Fibroblast of the aortic adventitia (primary cell): ENCODE measurements around the gene CDH23. TPM values are rescaled to one million over a fixed set of nuclear protein-coding genes. Genes with fewer than 3 reads are reported as not detected.

ENCODE experiments used
- DNase-seq: peaks from one replicate; pipeline ENCODE4 v3.0.0-alpha.2; 2010; ENCODE audit warnings: low read depth
- H3K4me3 ChIP-seq: 2 replicates; pipeline ENCODE4 v1.5.1; 2011; ENCODE audit warnings: low read depth, mild to moderate bottlenecking, control low read depth, low read length, moderate library complexity
- CTCF ChIP-seq: IDR thresholded peaks from 2 replicates; pipeline ENCODE4 v1.5.1; 2011; ENCODE audit warnings: mild to moderate bottlenecking, low read length, control low read depth, inconsistent platforms; ENCODE audit not compliant: insufficient read depth
- total RNA-seq: library from RNA; depleted of rRNA; stranded (reverse); fragments of >200 nt; gene quantifications from 2 replicates; pipeline ENCODE4 v1.2.3, GENCODE V29; 2012; ENCODE audit warnings: low replicate concordance

Gene CDH23
- total RNA-seq, 1 donor, result 0.27 TPM

DNA sequence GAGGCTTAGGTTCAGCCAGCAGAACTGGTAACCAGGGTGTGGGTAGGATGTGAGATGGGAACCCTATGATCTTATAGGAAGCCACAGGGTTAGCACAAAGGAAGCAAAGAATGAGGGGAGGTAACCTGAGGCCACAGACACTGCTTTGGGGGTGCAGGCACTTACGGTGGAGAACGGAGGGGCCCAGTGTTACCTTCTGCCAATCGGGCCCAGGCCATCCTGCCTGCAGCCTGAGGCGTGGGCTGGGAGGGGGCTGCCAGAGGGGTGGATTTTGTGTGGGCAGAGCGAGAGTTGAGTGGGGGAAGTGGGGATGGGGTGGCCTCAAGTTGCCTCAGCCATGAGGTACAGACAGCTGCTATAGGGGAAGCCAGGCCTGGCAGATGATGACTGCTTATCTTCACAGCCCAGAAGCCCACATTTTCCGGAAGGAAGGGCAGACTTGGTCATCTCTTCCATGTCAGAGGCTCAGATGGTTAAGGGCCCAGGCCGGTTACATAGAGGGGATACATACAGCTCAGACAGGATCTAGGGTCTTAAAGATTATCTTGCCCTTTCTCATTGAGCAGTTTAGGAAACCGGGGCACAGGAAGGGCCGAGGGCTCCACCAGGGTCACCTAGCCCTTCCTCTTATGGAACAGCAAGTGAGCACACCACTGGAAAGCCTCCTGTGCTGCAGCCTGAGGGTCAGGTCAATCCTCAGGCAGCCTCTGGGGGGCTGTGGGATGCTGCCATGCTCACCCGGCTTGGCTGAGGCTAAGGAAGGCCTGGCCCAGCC lies 401.0 kb downstream of the CDH23 start:
- no peak for DNase-seq
- H3K4me3 ChIP-seq, result no peak overlapping the region
- no peak for TF ChIP-seq CTCF

DNA sequence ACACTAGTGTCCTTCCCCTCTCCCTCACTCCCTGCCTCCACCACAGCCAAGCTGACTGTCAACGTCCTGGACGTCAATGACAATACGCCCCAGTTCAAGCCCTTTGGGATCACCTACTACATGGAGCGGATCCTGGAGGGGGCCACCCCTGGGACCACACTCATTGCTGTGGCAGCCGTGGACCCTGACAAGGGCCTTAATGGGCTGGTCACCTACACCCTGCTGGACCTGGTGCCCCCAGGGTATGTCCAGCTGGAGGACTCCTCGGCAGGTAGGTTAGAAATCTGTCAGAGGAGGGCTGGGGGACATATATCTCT lies 401.5 kb downstream of the CDH23 start:
- no peak for DNase-seq
- H3K4me3 ChIP-seq, result no peak overlapping the region
- no peak for TF ChIP-seq CTCF

GRCh38 chr10:71799112-71799511 lies 402.4 kb downstream of the CDH23 start:
- no peak for DNase-seq
- TF ChIP-seq CTCF, result no peak
- H3K4me3 ChIP-seq, result no peak overlapping the region

GRCh38 chr10:71799608-71800453 lies 403.1 kb downstream of the CDH23 start:
- TF ChIP-seq CTCF, result no peak
- DNase-seq, result no peak
- no peak overlapping the region for H3K4me3 ChIP-seq

- TF ChIP-seq CTCF, result no peak
- no peak overlapping the region for H3K4me3 ChIP-seq
- DNase-seq, result no peak
Observed at GRCh38 chr10:71801361-71801760, 404.6 kb downstream of the CDH23 start.

DNA sequence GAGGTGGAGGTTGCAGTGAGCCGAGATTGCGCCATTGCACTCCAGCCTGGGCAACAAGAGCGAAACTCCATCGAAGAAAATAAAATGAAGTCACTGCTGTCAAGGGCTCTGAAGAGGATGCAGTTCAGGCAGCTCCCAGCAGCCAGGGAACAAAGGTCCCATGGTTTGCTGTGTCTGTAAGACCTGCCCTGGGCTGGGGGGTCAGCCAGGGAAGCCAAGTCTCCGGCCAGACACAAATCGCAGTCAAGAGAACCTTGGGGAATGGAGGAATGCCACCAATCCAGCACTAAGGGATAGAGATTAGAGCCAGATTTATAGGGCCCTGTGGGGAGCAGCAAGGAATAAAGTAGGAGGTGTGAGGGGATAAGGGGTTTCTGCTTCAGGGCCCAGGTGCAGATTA lies 405.5 kb downstream of the CDH23 start:
- no peak for TF ChIP-seq CTCF
- H3K4me3 ChIP-seq, result no peak overlapping the region
- DNase-seq, result no peak
